GM12875 (cell line): ENCODE results near the gene VPS18.

ENCODE experiments used
- H3K4me3 ChIP-seq: one replicate; pipeline ENCODE4 v1.5.1; 2011; ENCODE audit warnings: low read depth, low read length, control low read depth
- CTCF ChIP-seq: IDR thresholded peaks from 2 replicates; pipeline ENCODE4 v1.5.1; 2011; ENCODE audit warnings: low read depth, mild to moderate bottlenecking, control low read depth, inconsistent platforms, low read length, moderate library complexity, borderline replicate concordance; ENCODE audit not compliant: insufficient read depth

VPS18 gene

GRCh38 chr15:40915116-40915661 is 20.9 kb downstream of the VPS18 start:
- TF ChIP-seq CTCF: no peak
- no peak overlapping the region for H3K4me3 ChIP-seq

- no peak overlapping the region for H3K4me3 ChIP-seq
- TF ChIP-seq CTCF: no peak
Observed at GRCh38 chr15:40915679-40916078, 21.4 kb downstream of the VPS18 start.

GRCh38 chr15:40917585-40917984 is 23.3 kb downstream of the VPS18 start:
- H3K4me3 ChIP-seq: no peak overlapping the region
- no peak for TF ChIP-seq CTCF

GRCh38 chr15:40918146-40918798 is 24.0 kb downstream of the VPS18 start:
- TF ChIP-seq CTCF: no peak
- no peak overlapping the region for H3K4me3 ChIP-seq

GRCh38 chr15:40918799-40919392 is 24.6 kb downstream of the VPS18 start:
- no peak overlapping the region for H3K4me3 ChIP-seq
- TF ChIP-seq CTCF: no peak

- no peak for TF ChIP-seq CTCF
- H3K4me3 ChIP-seq: no peak overlapping the region
Observed at GRCh38 chr15:40921949-40922607, 27.8 kb downstream of the VPS18 start.
